ENCODE data around the gene POU6F2. TPM values are rescaled to one million over a fixed set of nuclear protein-coding genes. Genes with fewer than 3 reads are reported as not detected.

The POU6F2 gene
- total and polyA plus RNA-seq, 2 experiments from 2014 or later: not detected

- H2AFZ ChIP-seq: no peak overlapping the region
- H4K20me1 ChIP-seq (ENCODE audit: insufficient read depth): no peaks in the 10 kb centered on the region
- no peaks in the 10 kb centered on the region for H3F3A ChIP-seq (ENCODE audit: insufficient read depth)
- no peaks in the 10 kb centered on the region for H3K9me3 ChIP-seq (ENCODE audit: low read depth)
- no peaks in the 10 kb centered on the region for H3K79me2 ChIP-seq (ENCODE audit: insufficient read depth)
- no peak overlapping the region for H3K4me2 ChIP-seq (ENCODE audit: unreplicated experiment)
- H3K4me1 ChIP-seq (ENCODE audit: insufficient read depth): peaks cover 7% of the 10 kb centered on the region; the same call in 1 of the 2 replicates
- DNase-seq: no peak
- no peaks in the 10 kb centered on the region for H3K9me2 ChIP-seq (ENCODE audit: insufficient read depth)
- H3K9ac ChIP-seq: no peak overlapping the region
- H3K27me3 ChIP-seq (replicated peaks; ENCODE audit: insufficient read depth): peaks cover 9% of the 10 kb centered on the region
- no peak overlapping the region for H3K27ac ChIP-seq
- WGBS, 2 experiments (ENCODE audit: low coverage in 1 of 2, low lambda C conversion rate in 2 of 2, missing lambda C conversion rate in 2 of 2): 55 to 63% methylated on average over 9 of the region's 9 CpGs
- in situ Hi-C loops (cut with MboI): no loop called here
- H3K4me3 ChIP-seq: no peak overlapping the region
- TF ChIP-seq EZH2 (IDR thresholded peaks at IDR 0.05; ENCODE audit: insufficient read depth, poor library complexity, severe bottlenecking): no peak
- TF ChIP-seq EZH2phosphoT487 (IDR thresholded peaks at IDR 0.05; ENCODE audit: insufficient read depth, low read depth): no peak
- no peaks in the 10 kb centered on the region for H3K36me3 ChIP-seq (ENCODE audit: low read depth)
Measured at GRCh38 chr7:39249635-39250152, 272.0 kb downstream of the POU6F2 start.

GRCh38 chr7:39252916-39253315 lies 275.2 kb downstream of the POU6F2 start:
- Histone ChIP-seq H3K36me3 (ENCODE audit: low read depth) (no peaks in the 10 kb centered on the region), H3K79me2 (ENCODE audit: insufficient read depth) (no peaks in the 10 kb centered on the region), H3K4me1 (ENCODE audit: insufficient read depth) (peaks cover 7% of the 10 kb centered on the region; the same call in 1 of the 2 replicates), H3K4me3 (no peak overlapping the region), H4K20me1 (ENCODE audit: insufficient read depth) (no peaks in the 10 kb centered on the region), H3K9me2 (ENCODE audit: insufficient read depth) (no peaks in the 10 kb centered on the region), H3K27me3 (replicated peaks; ENCODE audit: insufficient read depth) (peaks cover 3% of the 10 kb centered on the region), H2AFZ (no peak overlapping the region), H3K4me2 (ENCODE audit: unreplicated experiment) (peak overlapping the region; percentile 12), H3K9me3 (ENCODE audit: low read depth) (no peaks in the 10 kb centered on the region), H3F3A (ENCODE audit: insufficient read depth) (no peaks in the 10 kb centered on the region), H3K9ac (no peak overlapping the region), H3K27ac (no peak overlapping the region)
- no peak for TF ChIP-seq EZH2 (IDR thresholded peaks at IDR 0.05; ENCODE audit: insufficient read depth, poor library complexity, severe bottlenecking)
- TF ChIP-seq EZH2phosphoT487 (IDR thresholded peaks at IDR 0.05; ENCODE audit: insufficient read depth, low read depth): no peak
- 7 to 12% methylated on average over 4 of the region's 4 CpGs for whole genome bisulfite sequencing, 2 experiments (ENCODE audit: low coverage in 1 of 2, low lambda C conversion rate in 2 of 2, missing lambda C conversion rate in 2 of 2)
- in situ Hi-C loops (cut with MboI): no loop called here
- DNase-seq: peak; percentile 44

GRCh38 chr7:39259391-39260003 lies 281.8 kb downstream of the POU6F2 start:
- Histone ChIP-seq H3K9ac (no peak overlapping the region), H3K36me3 (ENCODE audit: low read depth) (no peaks in the 10 kb centered on the region), H2AFZ (no peak overlapping the region), H3K4me3 (no peak overlapping the region), H3K9me2 (ENCODE audit: insufficient read depth) (no peaks in the 10 kb centered on the region), H3K27ac (no peak overlapping the region), H3F3A (ENCODE audit: insufficient read depth) (no peaks in the 10 kb centered on the region), H3K4me2 (ENCODE audit: unreplicated experiment) (no peak overlapping the region), H3K27me3 (replicated peaks; ENCODE audit: insufficient read depth) (peaks cover 3% of the 10 kb centered on the region; the same call in 1 of the 2 replicates), H4K20me1 (ENCODE audit: insufficient read depth) (no peaks in the 10 kb centered on the region), H3K4me1 (ENCODE audit: insufficient read depth) (no peaks in the 10 kb centered on the region), H3K9me3 (ENCODE audit: low read depth) (no peaks in the 10 kb centered on the region), H3K79me2 (ENCODE audit: insufficient read depth) (no peaks in the 10 kb centered on the region)
- no peak for DNase-seq
- no peak for TF ChIP-seq EZH2 (IDR thresholded peaks at IDR 0.05; ENCODE audit: insufficient read depth, poor library complexity, severe bottlenecking)
- in situ Hi-C loops (cut with MboI): no loop called here
- 63 to 65% methylated on average over 10 to 11 of the region's 11 CpGs for WGBS, 2 experiments (ENCODE audit: low coverage in 1 of 2, low lambda C conversion rate in 2 of 2, missing lambda C conversion rate in 2 of 2)

- Histone ChIP-seq H3K4me2 (ENCODE audit: unreplicated experiment) (no peak overlapping the region), H2AFZ (no peak overlapping the region), H3K4me1 (ENCODE audit: insufficient read depth) (no peaks in the 10 kb centered on the region), H3K27me3 (replicated peaks; ENCODE audit: insufficient read depth) (peaks cover under 1% of the 10 kb centered on the region; the same call in 1 of the 2 replicates), H4K20me1 (ENCODE audit: insufficient read depth) (no peaks in the 10 kb centered on the region), H3K9me3 (ENCODE audit: low read depth) (no peaks in the 10 kb centered on the region), H3F3A (ENCODE audit: insufficient read depth) (no peaks in the 10 kb centered on the region), H3K36me3 (ENCODE audit: low read depth) (no peaks in the 10 kb centered on the region), H3K27ac (no peak overlapping the region), H3K9ac (no peak overlapping the region), H3K79me2 (ENCODE audit: insufficient read depth) (no peaks in the 10 kb centered on the region), H3K4me3 (no peak overlapping the region), H3K9me2 (ENCODE audit: insufficient read depth) (no peaks in the 10 kb centered on the region)
- DNase-seq: no peak
- 47 to 50% methylated on average over 2 of the region's 2 CpGs for WGBS, 2 experiments (ENCODE audit: low coverage in 1 of 2, low lambda C conversion rate in 2 of 2, missing lambda C conversion rate in 2 of 2)
- TF ChIP-seq EZH2 (IDR thresholded peaks at IDR 0.05; ENCODE audit: insufficient read depth, poor library complexity, severe bottlenecking) (no peak), EZH2phosphoT487 (IDR thresholded peaks at IDR 0.05; ENCODE audit: insufficient read depth, low read depth) (no peak)
- in situ Hi-C loops (cut with MboI): no loop called here
Measured at GRCh38 chr7:39260279-39260844, 282.7 kb downstream of the POU6F2 start.
